HEK293 (cell line): ENCODE results near the gene WASF2.
A peak's percentile ranks its signal among the peaks of the same experiment; 100 is the strongest.

Source experiments
- CTCF ChIA-PET: fragments of 350-600 bp; formaldehyde crosslinking; extraction: SDS; loops from one replicate; lab custom pipeline; 2021; ENCODE audit warnings: antibody characterized with exemption; lab: Yijun Ruan, JAX
- POLR2A ChIA-PET: fragments of 300-600 bp; formaldehyde crosslinking; extraction: SDS; loops from one replicate; lab custom pipeline; 2020; ENCODE audit warnings: antibody characterized with exemption, inconsistent platforms; lab: Yijun Ruan, JAX
- H3K27ac ChIP-seq: fragments of 200-500 bp; sonication (Bioruptor generic); 2 replicates; pipeline ENCODE4 v1.5.1; 2014; ENCODE audit warnings: low read depth, low read length, control low read depth, inconsistent platforms; ENCODE audit errors: extremely low read depth
- H3K36me3 ChIP-seq, 2 experiments: fragments of 200-500 bp in 1 of 2; sonication (Bioruptor generic) in 1 of 2; 1 replicate in 1 of 2; 2 replicates in 1 of 2; pipeline ENCODE4 v1.5.1; 2014 to 2017; ENCODE audit warnings: inconsistent platforms in 2 of 2, low read length in 2 of 2; ENCODE audit not compliant: control insufficient read depth in 2 of 2, insufficient read depth in 1 of 2
- H3K4me1 ChIP-seq: fragments of 200-500 bp; sonication (Bioruptor generic); 2 replicates; pipeline ENCODE4 v1.5.1; 2014; ENCODE audit warnings: mild to moderate bottlenecking, low read length, inconsistent platforms; ENCODE audit not compliant: control insufficient read depth, insufficient read depth
- H3K4me3 ChIP-seq: 2 replicates; pipeline ENCODE4 v1.5.1; 2011; ENCODE audit warnings: low read depth, mild to moderate bottlenecking, control low read depth, low read length, moderate library complexity
- H3K9me3 ChIP-seq: fragments of 200-500 bp; sonication (Bioruptor generic); 2 replicates; pipeline ENCODE4 v1.5.1; 2014; ENCODE audit warnings: low read depth, low read length, inconsistent platforms; ENCODE audit not compliant: control insufficient read depth, insufficient read depth
- GLI2 ChIP-seq: fragments of 450-650 bp; formaldehyde crosslinking; IDR thresholded peaks from 2 replicates; pipeline ENCODE4; 2017; ENCODE audit warnings: missing biosample characterization, missing genetic modification characterization, low read depth, borderline replicate concordance
- IKZF3 ChIP-seq: fragments of 450-650 bp; IDR thresholded peaks from 2 replicates; pipeline ENCODE4 v1.5.0; 2018; ENCODE audit warnings: missing biosample characterization, mild to moderate bottlenecking, missing genetic modification characterization, moderate library complexity
- PRDM1 ChIP-seq: fragments of 450-650 bp; formaldehyde crosslinking; IDR thresholded peaks from 2 replicates; pipeline ENCODE4; 2016; ENCODE audit warnings: missing biosample characterization, missing genetic modification characterization
- SETDB1 ChIP-seq: IDR thresholded peaks from one replicate; pipeline ENCODE4 v1.6.1; 2017; ENCODE audit warnings: mild to moderate bottlenecking, low read length, moderate library complexity, mixed read lengths; ENCODE audit not compliant: insufficient read length
- SP2 ChIP-seq: fragments of 450-650 bp; formaldehyde crosslinking; IDR thresholded peaks from 2 replicates; pipeline ENCODE4 v1.5.1; 2016; ENCODE audit warnings: missing biosample characterization, missing genetic modification characterization
- SP3 ChIP-seq: fragments of 450-650 bp; formaldehyde crosslinking; IDR thresholded peaks from 2 replicates; pipeline ENCODE4 v1.5.1; 2016; ENCODE audit warnings: missing biosample characterization, missing genetic modification characterization
- SP7 ChIP-seq: fragments of 450-650 bp; formaldehyde crosslinking; IDR thresholded peaks from 2 replicates; pipeline ENCODE4 v1.5.1; 2016; ENCODE audit warnings: missing biosample characterization, missing genetic modification characterization
- TCF7L2 ChIP-seq: IDR thresholded peaks from 2 replicates; pipeline ENCODE4 v1.6.1; 2011; ENCODE audit warnings: low read depth, mild to moderate bottlenecking, inconsistent platforms, low read length, moderate library complexity, borderline replicate concordance
- ZNF121 ChIP-seq: fragments of 450-650 bp; formaldehyde crosslinking; IDR thresholded peaks from 2 replicates; pipeline ENCODE4 v1.5.1; 2016; ENCODE audit warnings: missing biosample characterization, missing genetic modification characterization
- ZNF221 ChIP-seq: fragments of 450-650 bp; formaldehyde crosslinking; IDR thresholded peaks from 2 replicates; pipeline ENCODE4 v1.5.1; 2017; ENCODE audit warnings: missing biosample characterization, missing genetic modification characterization, borderline replicate concordance
- ZNF335 ChIP-seq: fragments of 450-650 bp; formaldehyde crosslinking; conservative IDR thresholded peaks from 2 replicates; pipeline ENCODE4 v1.5.1; 2016; ENCODE audit warnings: missing biosample characterization, missing genetic modification characterization
- ZNF37A ChIP-seq: fragments of 450-650 bp; IDR thresholded peaks from 2 replicates; pipeline ENCODE4 v1.5.1; 2018; ENCODE audit warnings: missing biosample characterization, missing genetic modification characterization
- ZNF501 ChIP-seq: fragments of 450-650 bp; formaldehyde crosslinking; IDR thresholded peaks from 2 replicates; pipeline ENCODE4 v1.5.1; 2016; ENCODE audit warnings: missing biosample characterization, missing genetic modification characterization
- ZNF555 ChIP-seq: fragments of 450-650 bp; formaldehyde crosslinking; conservative IDR thresholded peaks from 2 replicates; pipeline ENCODE4 v1.5.1; 2017; ENCODE audit warnings: missing biosample characterization, mild to moderate bottlenecking, missing genetic modification characterization, inconsistent platforms
- ZNF585B ChIP-seq: fragments of 450-650 bp; formaldehyde crosslinking; IDR thresholded peaks from 2 replicates; pipeline ENCODE4 v1.5.1; 2016; ENCODE audit warnings: missing biosample characterization, missing genetic modification characterization
- ZNF768 ChIP-seq: fragments of 450-650 bp; formaldehyde crosslinking; IDR thresholded peaks from 2 replicates; pipeline ENCODE4 v1.5.1; 2018; ENCODE audit warnings: missing biosample characterization, mild to moderate bottlenecking, missing genetic modification characterization
- ZXDB ChIP-seq: fragments of 450-650 bp; formaldehyde crosslinking; IDR thresholded peaks from 2 replicates; pipeline ENCODE4 v1.5.1; 2016; ENCODE audit warnings: missing biosample characterization, missing genetic modification characterization
- TF ChIP-seq, protein P1 (sequence below): fragments of 450-650 bp; formaldehyde crosslinking; IDR thresholded peaks from 2 replicates; pipeline ENCODE4 v1.5.1; 2016; ENCODE audit warnings: missing biosample characterization, missing genetic modification characterization
- TF ChIP-seq, protein P2 (sequence below): fragments of 450-650 bp; formaldehyde crosslinking; IDR thresholded peaks from 2 replicates; pipeline ENCODE4 v1.5.1; 2016; ENCODE audit warnings: missing biosample characterization, missing genetic modification characterization, low read depth

WASF2 gene

GRCh38 chr1:27487966-27488884 is 1.7 kb downstream of the WASF2 start:
- Histone ChIP-seq H3K27ac (peak overlapping the region; percentile 1; the same call in 1 of the 2 replicates), H3K4me3 (peak overlapping the region; percentile 86), H3K9me3 (no peaks in the 10 kb centered on the region), H3K4me1 (peaks cover 3% of the 10 kb centered on the region; the same call in 1 of the 2 replicates), H3K36me3 (no peaks in the 10 kb centered on the region; a peak in 1 of 3 replicates)
- CTCF ChIA-PET, result interaction anchor here (0.6 to 3.0 kb wide), 8 partner anchors 19 to 179 kb away, joined by 3 to 11 read pairs (median 4); no protein-coding TSS in a partner anchor
- POLR2A ChIA-PET, result interaction anchor here (0.7 to 1.2 kb wide), 4 partner anchors 37 to 205 kb away, joined by 3 to 4 read pairs (median 3); no protein-coding TSS in a partner anchor
- TF ChIP-seq SP7 (tag by site-specific recombination) (peak; percentile 25; the same call in 1 of the 2 replicates), ZNF585B (tag by site-specific recombination) (no peak), IKZF3 (tag by site-specific recombination) (0 out of 2 replicates have a peak, but pooled peaks have one; percentile 32), SP2 (tag by site-specific recombination) (peak; percentile 16; the same call in 1 of the 2 replicates), SP3 (tag by site-specific recombination) (peak; percentile 23; the same call in 1 of the 2 replicates), ZNF37A (no peak), PRDM1 (tag by site-specific recombination) (peak; percentile 54; the same call in 1 of the 2 replicates), TCF7L2 (peak; percentile 37; the same call in 1 of the 2 replicates), ZNF335 (tag by site-specific recombination) (peak; percentile 73), ZNF221 (tag by site-specific recombination) (no peak), ZNF768 (tag by site-specific recombination) (peak; percentile 82)
- TF ChIP-seq, protein P1, sequence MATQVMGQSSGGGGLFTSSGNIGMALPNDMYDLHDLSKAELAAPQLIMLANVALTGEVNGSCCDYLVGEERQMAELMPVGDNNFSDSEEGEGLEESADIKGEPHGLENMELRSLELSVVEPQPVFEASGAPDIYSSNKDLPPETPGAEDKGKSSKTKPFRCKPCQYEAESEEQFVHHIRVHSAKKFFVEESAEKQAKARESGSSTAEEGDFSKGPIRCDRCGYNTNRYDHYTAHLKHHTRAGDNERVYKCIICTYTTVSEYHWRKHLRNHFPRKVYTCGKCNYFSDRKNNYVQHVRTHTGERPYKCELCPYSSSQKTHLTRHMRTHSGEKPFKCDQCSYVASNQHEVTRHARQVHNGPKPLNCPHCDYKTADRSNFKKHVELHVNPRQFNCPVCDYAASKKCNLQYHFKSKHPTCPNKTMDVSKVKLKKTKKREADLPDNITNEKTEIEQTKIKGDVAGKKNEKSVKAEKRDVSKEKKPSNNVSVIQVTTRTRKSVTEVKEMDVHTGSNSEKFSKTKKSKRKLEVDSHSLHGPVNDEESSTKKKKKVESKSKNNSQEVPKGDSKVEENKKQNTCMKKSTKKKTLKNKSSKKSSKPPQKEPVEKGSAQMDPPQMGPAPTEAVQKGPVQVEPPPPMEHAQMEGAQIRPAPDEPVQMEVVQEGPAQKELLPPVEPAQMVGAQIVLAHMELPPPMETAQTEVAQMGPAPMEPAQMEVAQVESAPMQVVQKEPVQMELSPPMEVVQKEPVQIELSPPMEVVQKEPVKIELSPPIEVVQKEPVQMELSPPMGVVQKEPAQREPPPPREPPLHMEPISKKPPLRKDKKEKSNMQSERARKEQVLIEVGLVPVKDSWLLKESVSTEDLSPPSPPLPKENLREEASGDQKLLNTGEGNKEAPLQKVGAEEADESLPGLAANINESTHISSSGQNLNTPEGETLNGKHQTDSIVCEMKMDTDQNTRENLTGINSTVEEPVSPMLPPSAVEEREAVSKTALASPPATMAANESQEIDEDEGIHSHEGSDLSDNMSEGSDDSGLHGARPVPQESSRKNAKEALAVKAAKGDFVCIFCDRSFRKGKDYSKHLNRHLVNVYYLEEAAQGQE (tag by site-specific recombination), result peak; percentile 76

- ChIA-PET CTCF (interaction anchor here (0.6 kb wide), 1 partner anchor 37 kb away, joined by 3 read pairs; no protein-coding TSS in a partner anchor), POLR2A (no interaction called here)
- no peak for TF ChIP-seq ZNF555 (tag by site-specific recombination)
- peak; percentile 18 for TF ChIP-seq SETDB1
- peaks cover 3% of the 10 kb centered on the region; the same call in 1 of the 2 replicates for H3K4me1 ChIP-seq
- H3K4me3 ChIP-seq, result no peak overlapping the region
- no peak overlapping the region for H3K27ac ChIP-seq
- no peaks in the 10 kb centered on the region; a peak in 1 of 3 replicates for H3K36me3 ChIP-seq
- H3K9me3 ChIP-seq, result no peaks in the 10 kb centered on the region
These were observed 4.6 kb downstream of the WASF2 start for GRCh38 chr1:27485363-27485762.

DNA sequence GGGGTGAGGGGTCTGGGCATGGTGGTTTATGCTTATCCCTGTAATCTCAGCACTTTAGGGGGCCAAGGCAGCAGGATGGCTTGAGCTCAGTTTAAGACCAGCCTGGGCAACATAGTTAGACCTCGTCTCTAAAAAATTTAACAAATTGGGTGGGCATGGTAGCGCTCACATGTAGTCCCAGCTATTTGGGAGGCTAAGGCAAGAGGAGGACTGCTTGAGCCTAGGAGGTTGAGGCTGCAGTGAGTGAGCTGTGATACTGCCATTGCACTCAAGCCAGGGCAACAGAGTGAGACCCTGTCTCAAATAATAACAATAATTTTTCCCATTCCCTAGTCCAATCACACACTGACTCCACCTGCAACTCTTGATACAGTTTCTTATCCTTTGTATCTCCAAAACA is 6.3 kb downstream of the WASF2 start:
- no peak overlapping the region for H3K4me3 ChIP-seq
- H3K4me1 ChIP-seq, result peaks cover 3% of the 10 kb centered on the region; the same call in 1 of the 2 replicates
- TF ChIP-seq ZNF501 (tag by site-specific recombination) (no peak), GLI2 (no peak), ZNF121 (tag by site-specific recombination) (peak; percentile 79), ZXDB (tag by site-specific recombination) (no peak)
- TF ChIP-seq, protein P2, sequence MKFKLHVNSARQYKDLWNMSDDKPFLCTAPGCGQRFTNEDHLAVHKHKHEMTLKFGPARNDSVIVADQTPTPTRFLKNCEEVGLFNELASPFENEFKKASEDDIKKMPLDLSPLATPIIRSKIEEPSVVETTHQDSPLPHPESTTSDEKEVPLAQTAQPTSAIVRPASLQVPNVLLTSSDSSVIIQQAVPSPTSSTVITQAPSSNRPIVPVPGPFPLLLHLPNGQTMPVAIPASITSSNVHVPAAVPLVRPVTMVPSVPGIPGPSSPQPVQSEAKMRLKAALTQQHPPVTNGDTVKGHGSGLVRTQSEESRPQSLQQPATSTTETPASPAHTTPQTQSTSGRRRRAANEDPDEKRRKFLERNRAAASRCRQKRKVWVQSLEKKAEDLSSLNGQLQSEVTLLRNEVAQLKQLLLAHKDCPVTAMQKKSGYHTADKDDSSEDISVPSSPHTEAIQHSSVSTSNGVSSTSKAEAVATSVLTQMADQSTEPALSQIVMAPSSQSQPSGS (tag by site-specific recombination), result no peak
- ChIA-PET POLR2A (no interaction called here), CTCF (interaction anchor here (1.3 kb wide), 1 partner anchor 54 kb away, joined by 8 read pairs; no protein-coding TSS in a partner anchor)
- H3K9me3 ChIP-seq, result no peaks in the 10 kb centered on the region
- no peaks in the 10 kb centered on the region; a peak in 1 of 3 replicates for H3K36me3 ChIP-seq
- H3K27ac ChIP-seq, result no peak overlapping the region
